ENCODE measurements around the gene KHDC1L. TPM values are rescaled to one million over a fixed set of nuclear protein-coding genes. Genes with fewer than 3 reads are reported as not detected.
"Not testable (repeated sequence)": the region's sequence is repeated elsewhere in the genome, so short reads cannot be mapped to it uniquely, and the experiment has no call there.

The KHDC1L gene
- total and polyA plus RNA-seq, 3 donors from 2014 or later = 3.5 to 7.9 (median 4.5) TPM

DNA sequence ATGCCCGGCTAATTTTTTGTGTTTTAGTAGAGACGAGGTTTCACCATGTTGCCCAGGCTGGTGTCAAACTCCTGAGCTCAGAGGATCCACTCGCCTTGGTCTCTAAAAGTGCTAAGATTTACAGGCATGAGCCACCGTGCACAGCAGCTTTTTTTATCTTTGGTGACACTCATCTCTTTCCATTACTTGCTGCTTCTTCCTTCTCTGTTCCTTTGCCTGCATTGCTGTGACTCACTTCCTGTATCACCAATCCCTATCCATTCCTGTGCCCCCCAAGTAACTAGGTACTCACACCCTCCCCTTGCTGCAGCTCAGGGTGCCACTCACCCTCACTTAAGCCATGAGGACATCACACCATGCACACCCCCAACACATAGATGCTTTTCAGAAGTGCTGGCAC is 24.6 kb downstream of the KHDC1L start:
- H3K27ac ChIP-seq = no peak overlapping the region

DNA sequence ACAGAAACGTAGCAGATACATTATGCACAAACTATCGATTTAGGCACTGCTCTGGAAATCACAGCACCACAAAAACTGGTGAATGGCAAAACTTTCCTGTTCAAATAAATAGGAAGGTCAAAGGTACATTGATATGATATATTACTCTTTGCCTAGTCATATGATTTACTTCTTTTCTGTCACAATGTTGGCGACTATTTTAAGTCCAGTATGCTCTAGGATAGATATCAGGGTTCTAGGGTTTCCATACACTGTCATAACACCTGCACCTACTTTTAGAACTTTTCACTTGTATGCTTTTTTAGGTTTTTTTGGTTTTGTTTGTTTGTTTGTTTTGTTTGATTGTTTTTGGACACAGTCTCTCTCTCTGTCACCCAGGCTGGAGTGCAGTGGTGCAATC is 25.0 kb downstream of the KHDC1L start:
- Histone ChIP-seq H3K36me3 (ENCODE audit: low read depth, missing control alignments) (no peaks in the 10 kb centered on the region), H3K9me3 (no peaks in the 10 kb centered on the region), H3K27me3 (no peaks in the 10 kb centered on the region), H3K4me3 (no peak overlapping the region), H3K27ac (no peak overlapping the region), H3K4me1 (no peaks in the 10 kb centered on the region)
- intact Hi-C loops (cut with DNase I; ENCODE audit: low total_unique reads) = no loop called here
- DNase-seq = no peak
- 86 to 88% methylated on average over 3 of the region's 3 CpGs for WGBS, 2 donors
- TF ChIP-seq, protein P1, sequence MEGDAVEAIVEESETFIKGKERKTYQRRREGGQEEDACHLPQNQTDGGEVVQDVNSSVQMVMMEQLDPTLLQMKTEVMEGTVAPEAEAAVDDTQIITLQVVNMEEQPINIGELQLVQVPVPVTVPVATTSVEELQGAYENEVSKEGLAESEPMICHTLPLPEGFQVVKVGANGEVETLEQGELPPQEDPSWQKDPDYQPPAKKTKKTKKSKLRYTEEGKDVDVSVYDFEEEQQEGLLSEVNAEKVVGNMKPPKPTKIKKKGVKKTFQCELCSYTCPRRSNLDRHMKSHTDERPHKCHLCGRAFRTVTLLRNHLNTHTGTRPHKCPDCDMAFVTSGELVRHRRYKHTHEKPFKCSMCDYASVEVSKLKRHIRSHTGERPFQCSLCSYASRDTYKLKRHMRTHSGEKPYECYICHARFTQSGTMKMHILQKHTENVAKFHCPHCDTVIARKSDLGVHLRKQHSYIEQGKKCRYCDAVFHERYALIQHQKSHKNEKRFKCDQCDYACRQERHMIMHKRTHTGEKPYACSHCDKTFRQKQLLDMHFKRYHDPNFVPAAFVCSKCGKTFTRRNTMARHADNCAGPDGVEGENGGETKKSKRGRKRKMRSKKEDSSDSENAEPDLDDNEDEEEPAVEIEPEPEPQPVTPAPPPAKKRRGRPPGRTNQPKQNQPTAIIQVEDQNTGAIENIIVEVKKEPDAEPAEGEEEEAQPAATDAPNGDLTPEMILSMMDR (IDR thresholded peaks at IDR 0.05) = no peak
- TF ChIP-seq POLR2A (IDR thresholded peaks at IDR 0.05) = no peak

More for the DNA sequence above, 24.6 kb downstream of the KHDC1L start:
- H3K4me1 ChIP-seq = no peaks in the 10 kb centered on the region
- H3K4me3 ChIP-seq = no peak overlapping the region
- intact Hi-C loops (cut with DNase I; ENCODE audit: low total_unique reads) = no loop called here
- DNase-seq = no peak
- no peak for TF ChIP-seq POLR2A (IDR thresholded peaks at IDR 0.05)
- TF ChIP-seq, protein P1 (IDR thresholded peaks at IDR 0.05) = no peak
- no peaks in the 10 kb centered on the region for H3K36me3 ChIP-seq (ENCODE audit: low read depth, missing control alignments)
- no peaks in the 10 kb centered on the region for H3K9me3 ChIP-seq
- WGBS, 2 donors = 75 to 93% methylated on average over 4 of the region's 4 CpGs
- H3K27me3 ChIP-seq = no peaks in the 10 kb centered on the region

DNA sequence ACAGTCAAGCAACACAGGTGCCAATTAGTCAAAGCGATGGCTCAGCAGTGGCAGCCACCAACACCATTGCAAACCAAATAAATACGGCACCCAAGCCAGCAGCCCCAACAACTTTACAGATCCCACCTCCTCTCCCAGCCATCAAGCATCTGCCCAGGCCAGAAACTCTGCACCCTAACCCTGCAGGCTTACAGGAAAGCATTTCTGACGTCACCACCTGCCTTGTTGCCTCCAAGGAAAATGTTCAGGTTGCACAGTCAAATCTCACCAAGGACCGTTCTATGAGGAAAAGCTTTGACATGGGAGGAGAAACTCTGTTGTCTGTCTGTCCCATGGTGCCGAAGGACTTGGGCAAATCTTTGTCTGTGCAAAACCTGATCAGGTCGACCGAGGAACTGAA is 30.6 kb downstream of the KHDC1L start:
- no peak overlapping the region for H3K27ac ChIP-seq
- intact Hi-C loops (cut with DNase I; ENCODE audit: low total_unique reads) = no loop called here
- H3K27me3 ChIP-seq = no peaks in the 10 kb centered on the region
- no peaks in the 10 kb centered on the region for H3K9me3 ChIP-seq
- DNase-seq = no peak
- H3K4me1 ChIP-seq = no peaks in the 10 kb centered on the region
- H3K36me3 ChIP-seq (ENCODE audit: low read depth, missing control alignments) = no peaks in the 10 kb centered on the region
- TF ChIP-seq, protein P1 (IDR thresholded peaks at IDR 0.05) = no peak
- no peak for TF ChIP-seq POLR2A (IDR thresholded peaks at IDR 0.05)
- H3K4me3 ChIP-seq = no peak overlapping the region
- WGBS, 2 donors = 91 to 95% methylated on average over 7 of the region's 7 CpGs

DNA sequence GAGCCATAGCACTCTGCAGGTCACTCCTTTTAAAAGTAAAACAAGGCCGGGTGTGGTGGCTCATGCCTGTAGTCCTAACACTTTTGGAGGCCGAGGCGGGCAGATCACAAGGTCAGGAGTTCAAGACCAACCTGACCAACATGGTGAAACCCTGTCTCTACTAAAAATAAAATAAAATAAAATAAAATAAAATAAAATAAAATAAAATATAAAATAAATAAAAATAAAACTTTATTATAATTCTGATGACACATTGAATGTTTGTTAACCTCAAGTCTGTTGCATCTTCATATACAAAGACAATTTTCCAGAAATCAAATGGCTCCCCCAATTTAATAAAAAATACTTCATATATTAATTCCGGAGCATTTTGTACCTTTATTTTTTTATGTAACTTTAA is 32.0 kb downstream of the KHDC1L start:
- DNase-seq; intact Hi-C loops (cut with DNase I; ENCODE audit: low total_unique reads): not testable (repeated sequence)
- 91 to 98% methylated on average over 4 of the region's 4 CpGs for WGBS, 2 donors

DNA sequence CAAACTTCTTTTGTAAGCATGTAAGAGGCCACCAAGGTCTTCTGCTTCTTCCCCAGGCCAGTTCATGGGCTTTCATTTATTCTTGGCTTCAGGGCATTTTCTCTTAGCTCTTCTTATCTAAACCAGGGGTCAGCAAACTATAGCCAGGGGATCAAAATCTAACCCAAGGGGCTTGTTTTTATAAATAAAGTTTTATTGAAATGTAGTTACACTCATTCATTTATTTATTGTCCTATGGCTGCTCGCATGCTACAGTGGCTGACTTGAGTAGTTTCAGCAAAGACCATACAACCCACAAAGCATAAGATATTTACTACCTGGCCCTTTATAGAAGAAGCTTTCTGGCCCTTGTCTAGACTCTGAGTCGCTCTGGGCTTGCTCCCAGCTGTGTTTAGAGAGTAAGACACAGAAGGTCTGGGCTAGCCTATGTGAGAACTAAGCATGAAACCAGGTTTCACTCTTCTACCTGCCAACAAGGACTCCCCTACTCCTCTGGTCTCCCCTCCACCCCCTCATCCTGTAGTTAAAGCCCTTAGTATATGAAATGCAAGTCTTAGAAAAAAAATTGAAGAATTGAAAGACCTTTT is 43.2 kb downstream of the KHDC1L start:
- no peaks in the 10 kb centered on the region for H3K4me1 ChIP-seq
- intact Hi-C loops (cut with DNase I; ENCODE audit: low total_unique reads) = loop anchor here (10.0 kb wide), 1 partner anchor 767 kb away; no protein-coding TSS in a partner anchor
- H3K9me3 ChIP-seq = no peaks in the 10 kb centered on the region
- H3K27me3 ChIP-seq = no peaks in the 10 kb centered on the region
- WGBS, 2 donors = 83 to 92% methylated on average over 2 of the region's 2 CpGs
- DNase-seq = no peak
- no peak overlapping the region for H3K27ac ChIP-seq
- TF ChIP-seq, protein P1 (IDR thresholded peaks at IDR 0.05) = no peak
- no peak for TF ChIP-seq POLR2A (IDR thresholded peaks at IDR 0.05)
- no peak overlapping the region for H3K4me3 ChIP-seq
- no peaks in the 10 kb centered on the region for H3K36me3 ChIP-seq (ENCODE audit: low read depth, missing control alignments)

More for the DNA sequence above, 32.0 kb downstream of the KHDC1L start:
- not testable (repeated sequence) for H3K9me3 ChIP-seq; H3K4me3 ChIP-seq; H3K27me3 ChIP-seq; H3K36me3 ChIP-seq (ENCODE audit: low read depth, missing control alignments); H3K4me1 ChIP-seq; H3K27ac ChIP-seq
